Endothelial cell of hepatic sinusoid (primary cell): Measurements from ENCODE around the gene PNPLA7.

ENCODE experiments used
- in situ Hi-C: cut with HindIII; loops from 2 replicates; pipeline ENCODE4 v1.10.0; 2017; ENCODE audit warnings: low sequenced_read_pairs

PNPLA7 gene

DNA sequence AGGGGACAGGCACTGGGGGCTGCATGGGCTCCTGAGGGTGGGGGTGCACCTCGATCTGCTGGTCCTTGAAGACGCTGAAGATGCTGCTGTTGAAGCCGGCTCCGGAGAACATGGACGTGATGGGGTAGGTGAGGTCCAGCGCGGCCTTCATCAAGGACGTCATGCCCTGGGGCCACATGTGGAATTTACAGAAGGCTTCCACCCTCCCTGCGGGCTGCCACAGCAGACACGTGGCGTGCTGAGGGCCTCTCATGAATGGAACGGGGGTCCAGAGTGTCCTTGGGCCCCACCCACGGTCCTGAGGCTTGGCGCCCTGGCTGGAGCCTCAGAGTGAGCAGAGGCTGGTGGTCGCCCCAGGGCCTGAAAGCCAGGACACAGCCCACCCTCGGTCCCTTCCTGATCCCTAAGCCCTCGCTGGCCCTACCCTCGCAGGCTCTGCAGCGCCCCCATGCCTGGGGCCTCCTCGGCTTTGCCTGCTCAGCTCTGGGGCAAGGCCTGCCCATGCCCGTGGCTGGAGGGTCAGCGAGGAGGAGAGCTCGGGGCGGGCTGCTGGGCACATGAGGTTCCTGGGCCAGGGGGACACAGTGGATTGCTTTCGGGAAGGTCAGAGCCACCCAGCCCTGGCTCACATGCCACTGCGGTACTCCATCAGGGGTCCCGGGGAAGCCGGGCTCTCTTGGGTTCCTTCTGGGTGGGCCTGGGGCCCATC is 85.8 kb downstream of the PNPLA7 start:
- in situ Hi-C loops = no loop called here

DNA sequence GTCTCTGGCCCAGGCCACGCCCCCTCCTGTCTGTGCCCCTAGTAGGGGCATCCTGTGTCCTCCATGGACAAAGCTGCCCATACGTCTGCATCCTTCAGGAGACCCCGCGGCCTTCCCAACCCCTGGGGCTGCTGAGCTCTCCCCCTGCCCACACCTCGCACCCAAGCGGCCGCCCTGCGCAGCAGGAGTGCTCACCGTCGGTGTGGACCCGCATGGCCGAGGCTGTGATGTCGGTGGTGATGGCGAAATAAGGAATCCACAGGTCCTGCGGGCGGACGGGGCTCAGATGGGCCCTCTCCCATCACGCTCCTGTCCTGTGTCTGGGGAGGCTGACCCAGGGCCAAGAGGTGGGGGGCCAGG is 86.3 kb downstream of the PNPLA7 start:
- in situ Hi-C loops = no loop called here

DNA sequence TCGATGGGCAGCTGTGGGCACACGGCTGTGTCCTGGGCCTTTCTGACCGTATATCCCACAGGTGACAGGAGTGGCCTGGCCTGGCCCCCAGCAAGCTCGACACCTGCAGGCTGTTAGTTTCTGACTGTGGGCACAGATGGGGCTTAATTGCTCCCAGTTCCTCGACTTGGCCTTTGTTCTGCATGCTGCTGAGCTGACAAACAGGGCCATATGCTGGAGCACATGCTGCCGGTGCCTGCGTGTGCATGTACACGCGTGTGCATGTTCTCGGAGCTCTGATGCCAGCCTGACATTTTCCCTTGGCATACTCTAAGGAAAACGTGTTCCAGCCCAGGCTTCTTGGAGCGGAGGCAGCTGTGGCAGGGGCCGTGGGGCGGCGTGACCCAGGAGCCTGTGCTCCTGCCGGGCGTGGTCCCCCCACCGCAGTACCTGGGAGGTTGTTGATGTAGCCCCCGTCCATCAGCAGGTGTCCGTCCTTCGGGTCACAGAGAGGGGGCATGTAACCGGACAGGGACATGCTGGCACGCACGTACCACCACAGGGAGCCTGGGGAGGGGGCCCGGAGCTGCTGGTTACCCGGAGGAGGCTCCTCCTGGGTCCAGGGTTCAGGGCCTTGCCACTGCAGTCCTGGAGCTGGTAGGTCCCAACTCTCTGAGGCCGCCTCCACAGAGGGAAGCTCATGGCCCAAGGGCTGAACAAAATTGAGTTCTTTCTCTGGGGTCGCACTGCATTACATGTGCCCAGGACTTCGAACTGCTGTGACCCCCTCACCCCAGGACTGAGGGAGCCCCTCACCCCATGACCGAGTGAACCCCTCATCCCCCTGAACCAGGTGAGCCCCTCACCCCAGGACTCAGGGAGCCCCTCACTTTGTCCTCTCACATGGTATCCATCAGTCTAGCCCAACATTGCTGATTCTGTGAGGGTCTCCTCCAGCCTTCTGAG is 86.9 kb downstream of the PNPLA7 start:
- in situ Hi-C loops = no loop called here

DNA sequence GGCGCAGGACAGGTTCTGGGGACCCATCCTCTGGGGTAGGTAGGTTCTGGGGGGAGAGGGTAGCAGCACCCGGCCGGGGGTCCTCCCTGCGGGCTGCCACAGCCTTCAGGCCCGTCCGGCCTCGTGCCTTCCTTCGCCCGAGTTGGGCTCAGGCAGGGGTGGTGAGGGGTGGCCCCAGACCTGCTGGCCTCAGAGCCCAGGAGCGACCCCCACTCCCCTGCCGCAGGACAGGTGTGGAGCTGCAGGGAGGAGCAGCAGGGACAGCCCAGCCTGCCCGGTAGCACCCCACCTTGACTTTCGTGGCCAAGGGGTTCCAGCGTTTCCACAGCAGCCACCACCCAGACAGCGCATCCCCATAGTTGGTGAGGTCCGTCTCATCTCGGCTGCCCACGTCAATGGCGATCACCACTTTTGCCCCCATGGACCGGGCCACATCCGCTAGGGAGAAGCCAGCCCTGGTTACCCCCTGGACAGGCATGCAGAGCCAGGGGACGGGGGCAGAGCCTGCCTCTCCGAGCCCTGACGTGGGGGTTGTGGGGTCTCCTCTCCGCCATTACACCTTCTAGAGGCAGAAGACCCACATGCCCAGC is 87.7 kb downstream of the PNPLA7 start:
- in situ Hi-C loops = no loop called here

DNA sequence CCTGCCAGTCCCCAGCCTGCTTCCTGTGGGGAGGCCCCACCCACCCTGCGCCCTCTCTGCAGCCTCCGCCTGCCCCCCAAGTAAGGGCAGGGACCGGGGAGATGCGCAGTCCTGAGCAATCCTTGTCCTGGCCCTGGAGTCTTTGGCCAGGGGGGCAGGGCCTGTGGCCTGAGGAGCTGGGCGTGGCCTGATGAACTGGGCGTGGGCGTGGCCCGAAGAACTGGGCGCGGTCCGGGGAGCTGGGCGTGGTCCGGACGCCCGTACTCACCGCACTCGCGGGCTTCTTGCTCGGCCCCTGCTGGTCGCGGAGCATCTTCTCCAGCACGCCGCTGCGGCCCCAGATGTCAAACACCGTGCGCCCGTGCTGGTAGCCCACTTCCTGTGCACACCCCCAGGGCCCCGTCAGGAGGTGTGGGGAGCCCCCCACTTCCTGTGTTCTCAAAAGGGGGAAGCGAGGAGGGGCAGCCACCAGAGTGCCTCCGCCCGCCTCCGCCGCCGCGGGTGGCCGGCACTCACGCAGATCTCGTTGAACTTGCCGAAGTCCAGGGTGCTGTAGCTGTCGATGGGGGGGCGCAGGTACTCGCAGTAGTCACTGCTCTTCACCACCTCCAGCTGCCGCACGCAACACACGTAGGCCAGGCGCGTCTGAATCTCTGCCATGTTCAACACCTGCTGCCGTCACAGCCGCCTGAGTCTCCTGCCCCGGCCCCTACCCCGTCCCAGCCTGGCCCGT is 88.4 kb downstream of the PNPLA7 start:
- in situ Hi-C loops = no loop called here

DNA sequence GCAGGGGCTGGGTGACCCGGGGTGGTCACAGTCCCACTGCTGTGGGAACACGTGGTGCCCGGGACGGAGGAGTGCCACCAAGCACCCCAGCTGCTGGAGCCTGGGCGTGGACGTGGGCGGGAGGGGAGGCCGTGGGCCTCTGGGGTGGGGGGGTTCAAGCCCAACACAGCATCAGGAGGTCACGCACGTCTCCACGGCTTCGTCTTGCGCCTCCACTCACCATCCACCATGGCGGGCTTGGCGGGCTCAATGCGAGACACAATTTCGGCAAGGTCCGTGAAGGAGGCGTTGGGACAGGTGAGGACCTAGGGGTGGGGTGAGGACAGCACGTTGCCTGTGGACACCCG is 88.9 kb downstream of the PNPLA7 start:
- in situ Hi-C loops = no loop called here

DNA sequence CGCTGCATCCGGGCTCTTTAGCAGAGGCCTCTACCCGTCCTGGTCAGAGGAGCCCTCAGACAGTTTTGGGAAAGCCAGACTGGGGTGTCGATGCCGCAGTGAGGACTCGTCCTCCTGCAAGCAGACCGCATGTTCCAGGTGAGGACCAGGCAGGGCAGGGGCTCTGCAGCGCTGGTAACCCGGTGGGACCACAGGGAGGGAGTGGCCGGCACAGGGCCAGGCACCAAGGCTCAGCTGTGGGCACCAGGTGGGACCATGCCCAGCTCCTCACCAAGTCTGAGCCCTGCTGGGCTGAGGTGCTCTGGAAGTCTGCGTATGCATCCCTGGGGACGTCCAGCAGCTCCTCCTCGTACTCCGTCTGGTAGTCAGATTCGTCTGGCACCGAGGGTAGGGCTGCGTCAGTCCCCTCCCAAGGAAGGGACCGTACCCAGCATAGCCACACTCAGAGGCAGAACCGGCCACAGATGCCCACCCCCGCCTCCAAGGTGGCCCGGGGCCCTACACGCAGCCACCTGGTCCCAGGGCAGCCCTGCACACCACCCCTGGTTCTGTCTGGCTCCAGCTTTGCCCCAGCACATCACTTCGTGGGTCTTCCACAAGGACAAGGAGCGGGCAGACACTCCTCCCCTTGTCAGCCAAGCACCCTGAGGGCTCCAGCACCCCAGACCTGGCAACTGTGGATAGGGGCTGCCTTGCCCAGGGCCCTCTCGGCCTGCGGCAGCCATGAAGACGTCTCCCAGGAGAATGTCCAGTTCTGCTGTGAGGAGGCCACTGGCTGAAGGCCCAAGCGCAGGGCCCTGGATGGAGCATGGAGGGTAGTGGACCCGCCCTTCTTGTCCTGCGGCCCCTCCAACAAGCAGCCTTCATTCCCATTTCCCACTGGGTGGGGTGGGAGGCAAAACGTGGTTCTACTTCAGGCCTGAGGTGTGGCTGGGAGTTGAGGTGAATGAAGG is 89.6 kb downstream of the PNPLA7 start:
- in situ Hi-C loops = no loop called here

DNA sequence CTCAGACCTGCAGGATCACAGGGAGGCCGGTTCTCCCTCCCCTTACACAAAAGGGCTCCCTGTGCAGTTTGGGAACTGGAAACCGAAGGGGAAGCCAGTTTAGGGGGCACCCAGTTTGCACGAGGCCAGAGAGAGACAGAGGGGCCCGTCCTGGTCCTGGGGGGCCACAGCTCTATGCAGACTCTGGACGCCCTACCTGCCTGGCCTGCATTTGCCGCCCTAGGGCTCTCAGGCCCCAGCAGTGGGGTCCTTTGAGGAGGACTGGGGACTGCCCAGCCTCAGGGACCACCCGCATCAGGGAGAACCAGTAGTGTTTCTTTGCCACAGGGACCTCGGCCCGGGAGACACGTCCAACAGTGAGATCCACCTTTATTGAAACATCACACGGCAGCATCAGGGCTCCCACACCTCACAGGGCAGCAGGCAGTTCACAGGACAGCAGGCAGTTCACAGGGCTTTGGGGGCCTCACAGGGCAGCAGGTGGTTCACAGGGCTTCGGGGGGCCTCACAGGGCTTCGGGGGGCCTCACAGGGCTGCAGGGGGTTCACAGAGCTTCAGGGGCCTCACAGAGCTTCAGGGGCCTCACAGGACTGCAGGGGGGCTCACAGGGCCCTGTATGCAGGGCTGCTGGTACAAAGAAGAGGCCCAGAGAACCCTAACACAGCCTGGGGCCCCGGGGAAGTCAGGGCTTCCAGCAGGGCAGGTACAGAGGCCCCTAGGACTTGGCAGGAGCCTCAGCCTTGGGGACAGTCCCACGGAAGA is 90.4 kb downstream of the PNPLA7 start:
- in situ Hi-C loops = no loop called here

DNA sequence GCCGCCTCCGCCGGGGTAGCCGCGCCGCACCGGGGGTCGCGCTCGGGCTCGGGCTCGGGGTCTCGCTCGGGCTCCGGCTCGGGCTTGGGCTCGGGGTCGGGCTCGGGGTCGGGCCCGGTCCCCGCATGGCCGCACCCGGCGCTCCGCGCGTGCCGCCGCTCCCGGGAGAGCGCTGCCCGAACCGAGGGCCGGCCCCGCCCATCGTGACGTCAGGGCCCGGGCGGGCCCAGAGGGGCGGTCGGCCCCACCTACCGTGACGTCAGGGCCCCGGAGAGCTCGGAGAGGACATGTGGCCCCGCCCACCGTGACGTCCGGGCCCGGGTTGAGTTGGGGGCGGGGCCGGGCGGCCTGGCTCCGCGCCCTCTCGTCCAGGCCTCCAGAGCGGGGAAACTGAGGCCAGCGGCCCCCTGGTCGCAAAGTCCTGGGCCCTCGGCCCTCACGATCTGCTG is 91.0 kb downstream of the PNPLA7 start, which contains the start of gene NSMF:
NSMF (minus strand) TSS at position 183 of the 449 bp plus-strand sequence. CDS start 232 bp downstream, outside the sequence.
- in situ Hi-C loops = no loop called here

DNA sequence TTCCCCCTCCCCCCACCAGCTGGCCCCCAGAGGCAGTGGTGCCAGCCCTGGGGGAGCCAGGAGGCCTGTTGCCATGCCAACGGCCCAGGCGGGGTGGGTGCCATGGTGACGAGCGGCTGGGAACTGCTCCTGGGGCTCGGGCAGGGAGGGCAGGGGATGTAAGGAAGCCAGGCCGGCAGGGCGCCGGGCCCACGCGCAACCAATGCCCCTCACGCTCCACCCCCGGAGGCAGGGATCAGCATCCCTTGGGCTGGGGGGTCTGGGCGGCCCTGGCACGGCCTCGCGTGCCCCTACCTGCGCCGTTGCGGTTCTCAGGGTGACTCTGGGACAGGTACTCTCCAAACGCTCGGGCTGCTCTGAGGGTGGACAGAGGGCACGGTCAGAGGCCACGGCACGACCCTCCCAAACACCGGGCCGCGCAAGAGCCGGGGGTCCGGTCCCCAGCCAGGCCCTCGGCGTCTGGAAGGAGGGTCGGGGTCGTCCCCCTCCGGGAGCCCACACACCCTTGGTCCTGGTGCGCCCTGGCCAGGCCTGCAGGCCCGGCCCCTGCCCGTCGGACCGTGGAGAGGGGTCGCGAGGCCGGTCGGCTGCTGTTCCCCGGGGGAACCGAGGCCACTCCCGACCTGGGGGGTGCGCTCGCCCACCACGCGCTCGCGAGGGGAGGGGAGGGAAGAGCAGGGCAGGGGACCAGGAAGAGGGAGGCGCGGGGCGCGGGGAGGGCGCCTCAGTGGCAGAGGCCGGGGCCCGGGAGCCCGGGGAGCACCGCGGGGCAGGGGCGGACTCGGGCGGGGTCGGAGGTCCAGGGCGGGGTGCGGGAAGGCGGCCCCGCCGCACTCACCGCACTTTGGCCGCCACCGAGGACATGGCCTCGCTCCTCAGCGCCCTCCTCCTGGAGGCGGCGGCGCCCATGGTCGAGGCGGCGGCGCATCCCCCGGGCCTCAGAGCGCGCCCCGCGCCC is 91.7 kb downstream of the PNPLA7 start:
- in situ Hi-C loops = no loop called here

DNA sequence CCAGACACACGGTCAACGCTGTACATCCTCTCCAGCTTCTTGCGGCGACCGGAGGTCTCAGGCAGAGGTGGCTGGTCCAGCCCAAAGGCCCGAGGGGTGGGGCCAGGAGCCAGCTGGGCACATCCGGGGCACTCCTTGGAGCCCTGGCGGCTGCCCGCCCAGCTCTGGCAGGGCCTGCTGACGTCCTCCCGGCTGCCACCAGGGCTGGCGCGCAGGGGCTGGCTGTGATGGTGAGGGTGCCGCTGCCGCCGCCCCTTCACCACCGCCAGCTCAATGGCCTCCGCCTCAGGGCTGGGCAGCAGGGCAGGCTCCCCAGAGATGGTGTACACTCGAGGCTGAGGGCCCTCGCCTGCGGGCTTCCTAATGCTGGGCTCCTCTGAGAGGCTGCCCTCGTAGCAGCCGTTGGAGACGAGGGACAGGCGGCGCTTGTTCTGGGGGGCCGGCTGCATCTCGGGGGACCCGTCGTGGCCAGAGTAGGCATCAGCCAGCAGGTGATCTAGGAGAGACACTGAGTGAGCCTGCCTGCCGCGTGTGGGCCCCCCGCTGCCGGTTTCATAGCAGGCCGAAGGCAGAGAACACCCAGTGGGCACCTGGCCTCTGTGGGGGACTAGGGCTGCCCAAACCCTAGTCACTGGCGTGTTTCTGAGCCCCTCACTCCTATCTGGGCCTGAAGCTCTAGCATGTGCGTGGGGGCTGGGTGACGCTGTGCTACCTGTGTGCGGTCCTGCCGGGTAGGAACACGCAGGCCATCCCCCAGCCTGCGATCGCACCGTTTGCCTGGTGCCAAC is 92.6 kb downstream of the PNPLA7 start:
- in situ Hi-C loops = no loop called here

DNA sequence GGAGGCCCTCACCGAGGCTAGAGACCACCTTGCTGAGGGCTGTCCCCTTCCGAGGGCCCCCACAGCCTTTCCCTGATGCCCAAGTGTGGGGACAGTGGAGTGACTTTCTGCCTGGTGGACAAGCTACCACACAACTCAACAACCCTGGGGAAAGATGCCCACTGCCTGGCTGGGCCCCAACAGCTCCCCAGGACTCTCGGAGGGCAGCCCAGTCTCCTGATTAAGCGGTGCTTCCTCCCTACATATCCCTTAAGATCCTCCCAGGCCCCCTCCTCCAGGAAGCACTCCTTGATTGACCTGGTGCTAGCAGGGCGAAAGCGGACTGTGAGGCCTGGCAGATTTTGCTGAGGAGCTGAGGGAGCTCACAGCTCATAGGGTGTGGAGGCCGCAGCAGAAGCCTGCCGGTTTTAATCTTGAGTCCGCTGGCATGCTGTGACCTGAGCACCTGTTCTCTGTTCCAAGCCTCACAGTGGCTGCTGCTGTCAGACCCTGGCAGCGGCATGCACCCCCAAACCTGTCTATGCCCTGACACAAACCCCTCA is 93.3 kb downstream of the PNPLA7 start:
- in situ Hi-C loops = no loop called here

DNA sequence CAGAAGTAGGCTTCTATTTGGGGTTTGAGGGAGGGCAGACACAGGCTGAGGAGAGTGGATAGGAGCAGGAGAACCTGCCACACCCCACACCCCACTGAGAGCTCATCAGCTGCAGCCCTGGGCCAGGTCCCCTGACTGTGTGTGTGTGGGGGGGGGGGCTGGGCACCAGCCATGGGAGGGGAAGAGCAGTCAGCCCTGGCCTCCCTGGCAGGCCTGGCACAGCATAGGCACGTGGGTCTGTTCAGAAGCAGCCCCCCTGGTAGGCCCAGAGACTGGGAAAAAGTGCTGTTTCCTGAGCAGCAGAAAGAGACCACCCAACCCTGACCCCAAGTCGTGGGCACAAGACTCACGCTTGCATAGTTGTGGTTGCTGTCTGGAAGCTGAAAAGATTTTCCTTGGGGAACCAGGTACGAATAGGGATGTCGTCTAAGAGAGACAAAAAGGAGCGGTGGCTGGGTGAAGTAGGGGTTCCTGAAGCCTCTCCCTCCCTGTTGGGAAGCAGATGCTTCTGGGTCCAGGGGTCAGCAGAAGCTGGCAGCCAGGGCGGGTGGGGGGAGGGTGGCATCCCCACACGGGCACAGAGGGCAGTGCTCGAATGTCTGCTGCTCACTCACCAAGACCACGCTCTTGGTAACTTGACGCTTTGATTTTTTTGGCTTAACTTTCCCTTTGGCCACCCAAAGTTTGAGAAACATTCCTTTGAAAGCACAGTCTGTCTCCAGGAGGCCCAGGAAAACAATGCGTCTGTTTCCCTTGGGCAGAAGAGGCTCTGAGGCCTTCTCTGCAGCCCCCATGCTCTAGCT is 93.9 kb downstream of the PNPLA7 start:
- in situ Hi-C loops = no loop called here

DNA sequence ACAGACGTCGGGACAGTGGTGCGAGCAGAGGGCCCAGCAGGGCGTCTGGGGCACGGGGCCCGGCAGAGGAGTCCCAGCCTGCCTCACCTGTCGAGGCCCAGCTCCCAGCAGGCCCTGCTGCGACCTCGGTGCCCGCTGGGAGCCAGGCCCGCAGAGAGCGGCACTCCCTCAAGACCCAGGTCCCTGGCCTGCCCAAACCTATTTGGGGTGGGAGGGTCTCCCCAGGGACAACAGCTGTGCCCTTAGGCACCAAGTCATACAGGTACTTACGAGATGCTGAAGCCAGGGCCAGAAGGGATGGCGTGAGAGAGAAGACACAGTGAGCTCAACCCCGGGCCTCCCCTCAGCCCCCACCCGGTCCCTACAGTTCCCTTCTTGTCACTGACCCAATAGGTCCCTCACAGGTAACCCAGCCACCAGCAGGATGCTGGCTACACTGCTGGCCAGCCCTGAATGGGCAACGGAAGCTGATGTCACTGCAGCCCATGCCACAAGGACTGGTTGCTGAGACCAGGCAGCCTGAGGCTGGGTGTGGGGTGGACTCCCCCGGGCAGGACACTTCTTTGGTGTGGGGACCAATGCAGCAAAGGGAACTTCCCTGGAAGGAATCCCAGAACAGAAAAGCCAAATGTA is 94.7 kb downstream of the PNPLA7 start:
- in situ Hi-C loops = no loop called here

DNA sequence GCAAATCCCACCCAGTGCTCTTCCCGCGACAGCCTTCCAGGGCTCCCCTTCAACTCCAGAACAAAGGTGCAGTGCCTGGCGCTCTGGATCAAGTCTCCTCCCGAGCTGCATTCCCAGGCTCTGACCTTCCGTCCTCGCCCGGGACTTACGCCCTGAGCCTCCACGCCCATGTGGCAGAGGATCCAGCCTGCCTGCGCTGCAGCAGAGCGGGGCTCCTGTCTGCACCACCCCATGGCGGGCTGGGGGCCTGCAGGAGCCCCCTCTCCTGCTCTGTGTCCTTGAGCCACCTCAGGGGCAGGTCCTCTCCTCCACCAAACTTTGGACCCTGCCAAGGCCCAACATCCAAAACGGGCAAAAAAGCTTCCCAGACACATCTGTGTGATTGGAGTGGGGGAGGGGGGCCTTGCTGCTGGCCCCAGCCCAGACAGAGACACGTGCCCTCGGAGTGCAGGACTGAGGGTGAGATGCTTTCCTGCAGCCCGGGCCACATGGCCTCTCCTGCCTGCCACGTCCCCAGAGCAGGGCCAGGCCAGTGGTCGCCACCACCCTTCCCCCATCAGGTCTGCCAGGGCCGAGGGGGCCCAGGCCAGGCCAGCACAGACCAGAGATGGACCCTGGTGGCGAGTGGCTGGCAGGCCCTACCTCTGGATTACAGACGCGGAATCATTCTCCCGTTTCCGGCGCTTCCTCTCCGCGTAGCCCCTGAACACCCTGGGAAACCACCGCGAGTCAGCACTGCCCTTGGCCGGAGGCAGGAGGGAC is 95.4 kb downstream of the PNPLA7 start:
- in situ Hi-C loops = no loop called here
